Measurements from ENCODE around the gene CLIP4. TPM values are rescaled to one million over a fixed set of nuclear protein-coding genes. Genes with fewer than 3 reads are reported as not detected.

The CLIP4 gene
- total and polyA plus RNA-seq, 2 of the 13 experiments (the other 11 are each of a cell fraction or from before 2014, with no cell fraction given): 0.46 to 0.49 TPM

DNA sequence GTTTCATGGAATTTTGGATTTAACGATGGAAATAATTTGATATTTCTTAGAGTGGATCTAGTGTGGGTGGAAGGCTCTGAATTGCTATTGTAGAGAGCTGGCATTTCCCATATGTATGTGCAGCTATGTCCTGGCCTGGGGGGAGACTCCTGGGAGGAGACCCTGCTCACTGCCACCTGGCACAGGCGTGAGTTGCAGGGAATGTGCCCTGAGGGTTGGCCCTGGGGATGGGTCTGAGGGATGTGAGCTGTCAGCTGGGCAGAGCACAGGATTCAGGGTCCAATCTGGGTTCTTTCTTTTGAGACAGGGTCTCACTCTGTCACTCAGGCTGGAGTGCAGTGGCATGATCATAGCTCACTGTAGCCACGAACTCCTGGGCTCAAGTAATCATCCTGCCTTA, 120.2 kb downstream of the CLIP4 start:
- WGBS (ENCODE audit: low lambda C conversion rate): 4% methylated on average over 3 of the region's 3 CpGs
- H3K79me2 ChIP-seq (ENCODE audit: insufficient read depth, low read length): no peaks in the 10 kb centered on the region
- H3K27me3 ChIP-seq (ENCODE audit: control insufficient read depth in 1 of 2, insufficient read depth in 2 of 2, low read length in 2 of 2): peaks cover 8 to 71% of the 10 kb centered on the region in 2 experiments; a peak in 4 of 5 replicates
- H3K27ac ChIP-seq (ENCODE audit: extremely low read length, insufficient read depth, low read length): no peak overlapping the region
- peaks cover 3% of the 10 kb centered on the region; the same call in 1 of the 2 replicates for H4K20me1 ChIP-seq (ENCODE audit: insufficient read depth, low read length)
- TF ChIP-seq ZNF335 (CRISPR knock-in tag; IDR thresholded peaks at IDR 0.05) (no peak), SMAD3 (CRISPR knock-in tag; IDR thresholded peaks at IDR 0.05) (no peak), TAF1 (CRISPR knock-in tag; IDR thresholded peaks at IDR 0.05) (no peak), ZNF468 (CRISPR knock-in tag; IDR thresholded peaks at IDR 0.05) (no peak)
- TF ChIP-seq, protein P1, sequence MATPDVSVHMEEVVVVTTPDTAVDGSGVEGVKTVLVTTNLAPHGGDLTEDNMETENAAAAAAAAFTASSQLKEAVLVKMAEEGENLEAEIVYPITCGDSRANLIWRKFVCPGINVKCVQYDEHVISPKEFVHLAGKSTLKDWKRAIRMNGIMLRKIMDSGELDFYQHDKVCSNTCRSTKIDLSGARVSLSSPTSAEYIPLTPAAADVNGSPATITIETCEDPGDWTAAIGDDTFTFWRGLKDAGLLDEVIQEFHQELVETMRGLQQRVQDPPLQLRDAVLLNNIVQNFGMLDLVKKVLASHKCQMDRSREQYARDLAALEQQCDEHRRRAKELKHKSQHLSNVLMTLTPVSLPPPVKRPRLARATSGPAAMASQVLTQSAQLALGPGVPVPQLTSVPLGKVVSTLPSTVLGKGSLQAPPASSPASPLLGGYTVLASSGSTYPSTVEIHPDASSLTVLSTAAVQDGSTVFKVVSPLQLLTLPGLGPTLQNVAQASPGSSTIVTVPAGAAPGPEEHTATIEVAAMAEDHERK (CRISPR knock-in tag; IDR thresholded peaks at IDR 0.05; ENCODE audit: low read depth): no peak
- TF ChIP-seq, protein P2, sequence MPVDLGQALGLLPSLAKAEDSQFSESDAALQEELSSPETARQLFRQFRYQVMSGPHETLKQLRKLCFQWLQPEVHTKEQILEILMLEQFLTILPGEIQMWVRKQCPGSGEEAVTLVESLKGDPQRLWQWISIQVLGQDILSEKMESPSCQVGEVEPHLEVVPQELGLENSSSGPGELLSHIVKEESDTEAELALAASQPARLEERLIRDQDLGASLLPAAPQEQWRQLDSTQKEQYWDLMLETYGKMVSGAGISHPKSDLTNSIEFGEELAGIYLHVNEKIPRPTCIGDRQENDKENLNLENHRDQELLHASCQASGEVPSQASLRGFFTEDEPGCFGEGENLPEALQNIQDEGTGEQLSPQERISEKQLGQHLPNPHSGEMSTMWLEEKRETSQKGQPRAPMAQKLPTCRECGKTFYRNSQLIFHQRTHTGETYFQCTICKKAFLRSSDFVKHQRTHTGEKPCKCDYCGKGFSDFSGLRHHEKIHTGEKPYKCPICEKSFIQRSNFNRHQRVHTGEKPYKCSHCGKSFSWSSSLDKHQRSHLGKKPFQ (CRISPR knock-in tag; IDR thresholded peaks at IDR 0.05; ENCODE audit: insufficient replicate concordance): no peak
- POLR2A ChIA-PET: no interaction called here
- ATAC-seq (no peak), FAIRE-seq (no peak), DNase-seq (ENCODE audit: low spot score) (no peak)
- no peak overlapping the region for H3K4me3 ChIP-seq (replicated peaks in 1 of 3; ENCODE audit: insufficient read depth in 1 of 3, low read depth in 2 of 3, low read length in 3 of 3)
- no peaks in the 10 kb centered on the region for H3K4me1 ChIP-seq (ENCODE audit: insufficient read depth, low read length)
- no peaks in the 10 kb centered on the region for H3K36me3 ChIP-seq (replicated peaks in 1 of 2; ENCODE audit: control insufficient read depth in 1 of 2, insufficient read depth in 2 of 2, low read length in 2 of 2)
- H2AFZ ChIP-seq (ENCODE audit: low read length): no peak overlapping the region
- BruUV-seq (replicated peaks): no TSS peak
- intact Hi-C loops (cut with micrococcal nuclease; ENCODE audit: unreplicated experiment): no loop called here
- H3K4me2 ChIP-seq (ENCODE audit: low read depth, low read length): no peak overlapping the region
- H3K9ac ChIP-seq (ENCODE audit: insufficient read depth, low read depth, low read length): no peak overlapping the region
- CTCF ChIA-PET (ENCODE audit: low intra/inter-chr PET ratio, low total read pairs): no interaction called here
- H3K9me3 ChIP-seq (ENCODE audit: low read length): no peaks in the 10 kb centered on the region
- in situ Hi-C loops (cut with HindIII; ENCODE audit: extremely low pct_ligation_motif_present, low pct_unique_long_range_greater_than_20kb): no loop called here
